HUES6 (cell line): ENCODE results near the gene LARGE2.

Experiments used
- H3K27ac ChIP-seq: 2 replicates; pipeline ENCODE4 v1.7.0; 2013; ENCODE audit warnings: low read depth, mild to moderate bottlenecking, low read length, inconsistent platforms
- H3K27me3 ChIP-seq: 2 replicates; pipeline ENCODE4 v1.6.1; 2013; ENCODE audit warnings: low read length; ENCODE audit not compliant: control insufficient read depth, insufficient read depth
- H3K36me3 ChIP-seq: 2 replicates; pipeline ENCODE4 v1.6.1; 2013; ENCODE audit warnings: low read length; ENCODE audit not compliant: control insufficient read depth, insufficient read depth
- H3K4me1 ChIP-seq: 2 replicates; pipeline ENCODE4 v1.6.1; 2013; ENCODE audit warnings: low read length; ENCODE audit not compliant: control insufficient read depth, insufficient read depth
- H3K4me3 ChIP-seq: 2 replicates; pipeline ENCODE4 v1.5.1; 2013; ENCODE audit warnings: low read depth, low read length
- H3K9ac ChIP-seq: one replicate; pipeline ENCODE4 v1.6.1; 2013; ENCODE audit warnings: mild to moderate bottlenecking, low read length
- H3K9me3 ChIP-seq: 2 replicates; pipeline ENCODE4 v1.6.1; 2013; ENCODE audit warnings: low read depth, low read length; ENCODE audit not compliant: control insufficient read depth, insufficient read depth

Gene LARGE2

DNA sequence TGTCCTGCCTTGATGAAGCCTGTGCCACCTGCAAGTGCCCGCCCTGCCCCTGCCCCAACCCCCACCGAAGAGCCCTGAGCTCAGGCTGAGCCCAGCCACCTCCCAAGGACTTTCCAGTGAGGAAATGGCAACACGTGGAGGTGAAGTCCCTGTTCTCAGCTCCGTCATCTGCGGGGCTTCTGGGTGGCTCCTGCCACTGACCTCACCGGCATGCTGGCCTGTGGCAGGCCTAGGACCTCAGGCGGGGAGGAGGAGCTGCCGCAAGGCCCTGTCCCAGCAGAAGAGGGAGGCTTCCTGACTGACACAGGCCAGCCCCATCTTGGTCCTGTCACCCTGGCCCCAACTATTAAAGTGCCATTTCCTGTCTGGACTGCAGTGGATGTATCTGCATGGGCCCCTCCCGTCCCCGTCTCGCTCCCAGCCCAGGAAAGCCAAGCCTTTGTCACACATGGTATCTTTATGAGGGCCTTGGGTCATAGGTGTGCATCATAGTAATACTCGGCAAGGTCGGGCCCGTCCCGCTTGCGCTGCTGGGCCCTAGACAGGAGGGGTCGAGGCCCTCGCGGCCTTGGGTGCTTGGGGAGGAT, 16.3 kb upstream of the LARGE2 start:
- Histone ChIP-seq H3K36me3 (peaks cover 47% of the 10 kb centered on the region), H3K27ac (no peak overlapping the region), H3K4me3 (no peak overlapping the region), H3K27me3 (peaks cover 7% of the 10 kb centered on the region; the same call in 1 of the 2 replicates), H3K9ac (no peak overlapping the region), H3K4me1 (no peaks in the 10 kb centered on the region), H3K9me3 (no peaks in the 10 kb centered on the region)

DNA sequence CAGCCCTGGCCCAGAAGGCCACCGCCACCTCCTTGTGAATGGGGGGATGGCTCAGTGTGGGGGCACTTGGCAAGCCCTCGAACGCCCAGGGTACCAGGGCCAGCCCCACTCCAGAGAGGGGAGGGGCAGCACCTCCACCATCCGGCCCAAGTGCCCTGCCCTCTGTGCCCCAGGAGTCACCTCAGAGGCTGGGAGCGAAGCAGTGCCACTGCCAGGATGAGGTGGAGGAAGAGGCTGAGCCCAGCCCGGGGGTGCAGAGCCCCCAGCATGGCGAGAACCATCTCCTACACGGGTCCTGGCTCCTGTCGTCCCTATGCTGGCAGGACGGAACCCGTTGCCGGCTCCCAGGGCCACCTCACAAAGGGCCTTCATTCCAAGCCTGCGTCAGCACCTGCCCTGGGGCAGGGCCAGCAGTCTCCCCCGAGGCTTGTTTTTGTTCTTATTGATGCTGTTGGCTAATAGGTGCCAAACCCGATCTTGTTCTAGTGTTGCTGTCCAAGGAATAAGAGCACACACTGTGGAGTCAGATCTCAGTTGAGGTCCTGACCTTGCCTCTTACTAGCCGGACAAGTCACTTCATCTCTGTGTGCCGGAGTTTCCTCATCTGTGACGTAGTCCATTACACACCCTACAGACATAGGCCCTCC, 15.4 kb upstream of the LARGE2 start, which contains the start of gene FREY1:
Gene FREY1, minus strand, starts transcription at position 307 of the 647 bp plus-strand sequence. Its CDS starts 26 bp downstream, at position 281.
- no peak within 1 kb of the TSS for H3K27ac ChIP-seq
- H3K36me3 ChIP-seq = peaks cover 53% of the 10 kb centered on the region
- no peaks in the 10 kb centered on the region for H3K4me1 ChIP-seq
- H3K4me3 ChIP-seq = no peak within 1 kb of the TSS
- H3K9me3 ChIP-seq = no peaks in the 10 kb centered on the region
- no peaks in the 10 kb centered on the region for H3K27me3 ChIP-seq
- H3K9ac ChIP-seq = no peak within 1 kb of the TSS

DNA sequence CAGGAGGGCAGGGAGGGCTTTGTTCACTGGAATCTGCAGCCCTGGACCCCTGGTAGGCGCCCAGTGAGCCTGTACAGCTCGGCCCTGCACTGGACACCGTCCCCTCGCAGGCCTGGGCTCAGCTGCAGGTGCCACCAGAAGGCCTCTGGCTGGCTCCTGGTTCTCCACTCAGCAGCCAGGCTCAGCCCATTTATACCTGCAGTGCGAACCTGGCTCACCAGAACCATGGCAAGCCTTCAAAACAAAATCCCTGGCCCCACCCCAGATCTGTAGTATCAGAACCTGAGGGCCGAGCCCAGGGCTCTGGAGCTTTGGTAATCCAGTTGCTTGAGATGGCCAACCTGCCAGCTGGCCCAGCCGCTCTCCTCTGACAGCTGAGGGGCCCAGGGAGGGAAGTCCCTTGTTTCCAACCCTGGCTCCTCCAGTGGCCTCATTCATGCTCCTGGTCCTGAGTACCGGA, 14.5 kb upstream of the LARGE2 start:
- Histone ChIP-seq H3K4me3 (no peak overlapping the region), H3K27me3 (no peaks in the 10 kb centered on the region), H3K9ac (no peak overlapping the region), H3K36me3 (peaks cover 46% of the 10 kb centered on the region), H3K27ac (no peak overlapping the region), H3K4me1 (no peaks in the 10 kb centered on the region), H3K9me3 (no peaks in the 10 kb centered on the region)

GRCh38 chr11:45909594-45910475, 12.6 kb upstream of the LARGE2 start:
- H3K36me3 ChIP-seq = peaks cover 48% of the 10 kb centered on the region
- no peaks in the 10 kb centered on the region for H3K27me3 ChIP-seq
- no peak overlapping the region for H3K4me3 ChIP-seq
- no peak overlapping the region for H3K27ac ChIP-seq
- no peaks in the 10 kb centered on the region for H3K9me3 ChIP-seq
- no peak overlapping the region for H3K9ac ChIP-seq
- H3K4me1 ChIP-seq = no peaks in the 10 kb centered on the region

- Histone ChIP-seq H3K27me3 (no peaks in the 10 kb centered on the region), H3K9me3 (no peaks in the 10 kb centered on the region), H3K4me1 (no peaks in the 10 kb centered on the region), H3K4me3 (no peak overlapping the region), H3K36me3 (peaks cover 50% of the 10 kb centered on the region), H3K9ac (no peak overlapping the region), H3K27ac (no peak overlapping the region)
Measured at GRCh38 chr11:45910623-45911022, 11.8 kb upstream of the LARGE2 start.

DNA sequence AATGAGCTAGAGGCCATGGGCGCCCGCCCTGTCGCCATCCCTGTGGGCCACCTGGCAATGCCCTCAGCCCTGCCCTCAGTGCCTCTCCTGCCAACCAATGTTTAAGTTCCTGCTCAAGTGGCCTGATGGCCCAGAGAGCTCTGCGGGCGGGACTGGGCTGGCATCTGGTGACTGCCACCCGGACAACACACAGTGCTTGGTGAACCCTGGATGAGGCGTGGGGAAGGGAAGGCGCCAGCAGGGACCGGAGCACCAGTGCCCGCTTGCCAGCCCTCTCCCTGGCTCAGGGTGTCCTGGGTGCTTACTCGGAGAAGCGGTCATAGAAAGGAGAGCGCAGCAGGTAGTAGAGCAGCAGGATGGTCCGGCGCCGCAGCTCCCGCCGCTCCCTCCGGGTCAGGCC, 8.9 kb upstream of the LARGE2 start:
- no peak overlapping the region for H3K27ac ChIP-seq
- H3K4me1 ChIP-seq = peaks cover 3% of the 10 kb centered on the region; the same call in 1 of the 2 replicates
- no peaks in the 10 kb centered on the region for H3K27me3 ChIP-seq

DNA sequence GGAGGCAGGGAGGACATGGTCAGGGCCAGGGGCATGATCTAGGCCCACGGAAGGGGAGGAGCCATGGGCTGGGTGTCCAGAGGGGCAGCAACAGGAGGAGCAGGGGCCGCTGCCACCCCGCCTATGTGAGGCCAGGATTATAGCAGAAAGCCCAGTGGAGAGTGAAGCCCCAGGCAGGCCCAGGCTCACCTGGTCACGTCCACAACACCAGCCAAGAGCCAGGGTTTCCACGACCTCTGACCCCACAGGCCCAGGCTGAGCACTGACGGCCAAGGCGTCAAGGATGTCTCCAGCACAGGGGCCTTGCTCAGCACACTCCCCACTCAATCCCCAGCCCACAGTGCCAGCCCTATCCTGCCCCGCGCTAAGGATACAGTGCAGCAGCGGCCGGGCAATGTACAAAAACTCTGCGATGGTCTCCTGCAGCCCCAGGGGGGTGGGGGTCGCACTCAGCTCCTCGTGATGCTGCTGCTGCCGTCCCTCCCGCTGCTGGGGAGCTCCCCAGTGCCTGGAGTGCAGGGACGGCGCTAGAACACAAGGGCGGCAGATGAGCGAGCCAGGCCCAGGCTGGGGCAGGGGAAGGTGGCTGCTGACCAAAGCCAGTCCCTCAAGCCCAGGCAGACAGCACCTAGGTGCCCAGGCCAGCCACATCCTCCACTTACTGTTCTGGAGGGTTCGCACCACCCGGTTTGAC, 8.4 kb upstream of the LARGE2 start:
- Histone ChIP-seq H3K4me1 (peaks cover 6% of the 10 kb centered on the region; the same call in 1 of the 2 replicates), H3K36me3 (peaks cover 52% of the 10 kb centered on the region), H3K27ac (no peak overlapping the region), H3K4me3 (no peak overlapping the region), H3K27me3 (no peaks in the 10 kb centered on the region), H3K9me3 (no peaks in the 10 kb centered on the region), H3K9ac (no peak overlapping the region)

More for the DNA sequence above, 8.9 kb upstream of the LARGE2 start:
- no peaks in the 10 kb centered on the region for H3K9me3 ChIP-seq
- no peak overlapping the region for H3K9ac ChIP-seq
- no peak overlapping the region for H3K4me3 ChIP-seq
- peaks cover 55% of the 10 kb centered on the region for H3K36me3 ChIP-seq

- H3K4me3 ChIP-seq = no peak overlapping the region
- H3K4me1 ChIP-seq = peaks cover 15% of the 10 kb centered on the region
- peaks cover 2% of the 10 kb centered on the region; the same call in 1 of the 2 replicates for H3K27me3 ChIP-seq
- no peak overlapping the region for H3K27ac ChIP-seq
- peaks cover 43% of the 10 kb centered on the region for H3K36me3 ChIP-seq
- H3K9me3 ChIP-seq = no peaks in the 10 kb centered on the region
- H3K9ac ChIP-seq = no peak overlapping the region
Measured at GRCh38 chr11:45915446-45915845, 7.0 kb upstream of the LARGE2 start.

GRCh38 chr11:45917286-45917622, 5.2 kb upstream of the LARGE2 start:
- H3K4me3 ChIP-seq = peak overlapping the region; percentile 86
- H3K9ac ChIP-seq = peak overlapping the region; percentile 74
- no peaks in the 10 kb centered on the region for H3K9me3 ChIP-seq
- peaks cover 31% of the 10 kb centered on the region for H3K36me3 ChIP-seq
- H3K27ac ChIP-seq = peak overlapping the region; percentile 29; the same call in 1 of the 2 replicates
- peaks cover 29% of the 10 kb centered on the region for H3K4me1 ChIP-seq
- peaks cover 20% of the 10 kb centered on the region; the same call in 1 of the 2 replicates for H3K27me3 ChIP-seq

- Histone ChIP-seq H3K9ac (peak within 1 kb of the TSS; percentile 74), H3K27ac (peak within 1 kb of the TSS; percentile 48; the same call in 1 of the 2 replicates), H3K36me3 (peaks cover 31% of the 10 kb centered on the region), H3K4me3 (peak within 1 kb of the TSS; percentile 86), H3K9me3 (no peaks in the 10 kb centered on the region), H3K27me3 (peaks cover 24% of the 10 kb centered on the region; the same call in 1 of the 2 replicates), H3K4me1 (peaks cover 29% of the 10 kb centered on the region)
Measured at GRCh38 chr11:45917623-45918330, 4.7 kb upstream of the LARGE2 start, which contains the start of gene PEX16. Gene PEX16 (minus strand): TSS chr11:45917877. CDS start chr11:45917811, 66 bp downstream.
